ENCODE measurements around the gene RAP1GAP2.

RAP1GAP2 gene

GRCh38 chr17:3008336-3009288 is 212.4 kb downstream of the RAP1GAP2 start:
- H3K27me3 ChIP-seq (replicated peaks; ENCODE audit: control insufficient read depth, insufficient read depth, low read length, poor library complexity, severe bottlenecking), result no peaks in the 10 kb centered on the region
- H3K9me3 ChIP-seq (ENCODE audit: control insufficient read depth, low read length), result no peaks in the 10 kb centered on the region
- no peak overlapping the region for H3K4me3 ChIP-seq (ENCODE audit: insufficient read depth, low read depth, low read length, poor library complexity, severe bottlenecking)
- H3K4me1 ChIP-seq (ENCODE audit: control insufficient read depth, insufficient read depth, low read length, poor library complexity, severe bottlenecking), result peaks cover 3% of the 10 kb centered on the region
- H3K27ac ChIP-seq (ENCODE audit: insufficient read depth, low read length, poor library complexity, severe bottlenecking), result no peak overlapping the region
- peaks cover 46% of the 10 kb centered on the region for H3K36me3 ChIP-seq (ENCODE audit: control insufficient read depth, insufficient read depth, low read length)
- DNase-seq, result no peak

GRCh38 chr17:3009411-3009920 is 213.2 kb downstream of the RAP1GAP2 start:
- no peak for DNase-seq
- Histone ChIP-seq H3K4me1 (ENCODE audit: control insufficient read depth, insufficient read depth, low read length, poor library complexity, severe bottlenecking) (no peaks in the 10 kb centered on the region), H3K27ac (ENCODE audit: insufficient read depth, low read length, poor library complexity, severe bottlenecking) (no peak overlapping the region), H3K27me3 (replicated peaks; ENCODE audit: control insufficient read depth, insufficient read depth, low read length, poor library complexity, severe bottlenecking) (no peaks in the 10 kb centered on the region), H3K9me3 (ENCODE audit: control insufficient read depth, low read length) (no peaks in the 10 kb centered on the region), H3K36me3 (ENCODE audit: control insufficient read depth, insufficient read depth, low read length) (peaks cover 52% of the 10 kb centered on the region), H3K4me3 (ENCODE audit: insufficient read depth, low read depth, low read length, poor library complexity, severe bottlenecking) (no peak overlapping the region)

- Histone ChIP-seq H3K27ac (ENCODE audit: insufficient read depth, low read length, poor library complexity, severe bottlenecking) (no peak overlapping the region), H3K36me3 (ENCODE audit: control insufficient read depth, insufficient read depth, low read length) (peaks cover 53% of the 10 kb centered on the region), H3K4me3 (ENCODE audit: insufficient read depth, low read depth, low read length, poor library complexity, severe bottlenecking) (no peak overlapping the region), H3K4me1 (ENCODE audit: control insufficient read depth, insufficient read depth, low read length, poor library complexity, severe bottlenecking) (no peaks in the 10 kb centered on the region), H3K9me3 (ENCODE audit: control insufficient read depth, low read length) (no peaks in the 10 kb centered on the region), H3K27me3 (replicated peaks; ENCODE audit: control insufficient read depth, insufficient read depth, low read length, poor library complexity, severe bottlenecking) (no peaks in the 10 kb centered on the region)
- DNase-seq, result no peak
Measured at GRCh38 chr17:3011891-3012290, 215.7 kb downstream of the RAP1GAP2 start.

GRCh38 chr17:3012926-3013581 is 216.8 kb downstream of the RAP1GAP2 start:
- H3K36me3 ChIP-seq (ENCODE audit: control insufficient read depth, insufficient read depth, low read length), result peaks cover 54% of the 10 kb centered on the region
- no peak overlapping the region for H3K27ac ChIP-seq (ENCODE audit: insufficient read depth, low read length, poor library complexity, severe bottlenecking)
- no peaks in the 10 kb centered on the region for H3K4me1 ChIP-seq (ENCODE audit: control insufficient read depth, insufficient read depth, low read length, poor library complexity, severe bottlenecking)
- H3K27me3 ChIP-seq (replicated peaks; ENCODE audit: control insufficient read depth, insufficient read depth, low read length, poor library complexity, severe bottlenecking), result no peaks in the 10 kb centered on the region
- no peak overlapping the region for H3K4me3 ChIP-seq (ENCODE audit: insufficient read depth, low read depth, low read length, poor library complexity, severe bottlenecking)
- no peaks in the 10 kb centered on the region for H3K9me3 ChIP-seq (ENCODE audit: control insufficient read depth, low read length)
- DNase-seq, result peak in 1 of 3 donors; percentile 20

- Histone ChIP-seq H3K27ac (ENCODE audit: insufficient read depth, low read length, poor library complexity, severe bottlenecking) (no peak overlapping the region), H3K36me3 (ENCODE audit: control insufficient read depth, insufficient read depth, low read length) (peaks cover 60% of the 10 kb centered on the region), H3K4me1 (ENCODE audit: control insufficient read depth, insufficient read depth, low read length, poor library complexity, severe bottlenecking) (no peaks in the 10 kb centered on the region), H3K9me3 (ENCODE audit: control insufficient read depth, low read length) (no peaks in the 10 kb centered on the region), H3K4me3 (ENCODE audit: insufficient read depth, low read depth, low read length, poor library complexity, severe bottlenecking) (no peak overlapping the region), H3K27me3 (replicated peaks; ENCODE audit: control insufficient read depth, insufficient read depth, low read length, poor library complexity, severe bottlenecking) (no peaks in the 10 kb centered on the region)
- DNase-seq, result no peak
Measured at GRCh38 chr17:3015890-3016289, 219.7 kb downstream of the RAP1GAP2 start.

- Histone ChIP-seq H3K4me1 (ENCODE audit: control insufficient read depth, insufficient read depth, low read length, poor library complexity, severe bottlenecking) (no peaks in the 10 kb centered on the region), H3K36me3 (ENCODE audit: control insufficient read depth, insufficient read depth, low read length) (peaks cover 70% of the 10 kb centered on the region), H3K27me3 (replicated peaks; ENCODE audit: control insufficient read depth, insufficient read depth, low read length, poor library complexity, severe bottlenecking) (no peaks in the 10 kb centered on the region), H3K4me3 (ENCODE audit: insufficient read depth, low read depth, low read length, poor library complexity, severe bottlenecking) (no peak overlapping the region), H3K27ac (ENCODE audit: insufficient read depth, low read length, poor library complexity, severe bottlenecking) (no peak overlapping the region), H3K9me3 (ENCODE audit: control insufficient read depth, low read length) (no peaks in the 10 kb centered on the region)
- DNase-seq, result no peak
Measured at GRCh38 chr17:3017936-3018335, 221.7 kb downstream of the RAP1GAP2 start.

GRCh38 chr17:3019761-3020160 is 223.5 kb downstream of the RAP1GAP2 start:
- H3K27me3 ChIP-seq (replicated peaks; ENCODE audit: control insufficient read depth, insufficient read depth, low read length, poor library complexity, severe bottlenecking), result no peaks in the 10 kb centered on the region
- H3K9me3 ChIP-seq (ENCODE audit: control insufficient read depth, low read length), result no peaks in the 10 kb centered on the region
- DNase-seq, result no peak
- H3K4me3 ChIP-seq (ENCODE audit: insufficient read depth, low read depth, low read length, poor library complexity, severe bottlenecking), result no peak overlapping the region
- no peaks in the 10 kb centered on the region for H3K4me1 ChIP-seq (ENCODE audit: control insufficient read depth, insufficient read depth, low read length, poor library complexity, severe bottlenecking)
- no peak overlapping the region for H3K27ac ChIP-seq (ENCODE audit: insufficient read depth, low read length, poor library complexity, severe bottlenecking)
- H3K36me3 ChIP-seq (ENCODE audit: control insufficient read depth, insufficient read depth, low read length), result peaks cover 66% of the 10 kb centered on the region

- Histone ChIP-seq H3K9me3 (ENCODE audit: control insufficient read depth, low read length) (no peaks in the 10 kb centered on the region), H3K36me3 (ENCODE audit: control insufficient read depth, insufficient read depth, low read length) (peaks cover 67% of the 10 kb centered on the region), H3K4me3 (ENCODE audit: insufficient read depth, low read depth, low read length, poor library complexity, severe bottlenecking) (no peak overlapping the region)
Measured at GRCh38 chr17:3020381-3020780, 224.1 kb downstream of the RAP1GAP2 start.

GRCh38 chr17:3022197-3022596 is 226.0 kb downstream of the RAP1GAP2 start:
- H3K9me3 ChIP-seq (ENCODE audit: control insufficient read depth, low read length), result no peaks in the 10 kb centered on the region
- H3K4me3 ChIP-seq (ENCODE audit: insufficient read depth, low read depth, low read length, poor library complexity, severe bottlenecking), result no peak overlapping the region
- DNase-seq, result no peak
- H3K27ac ChIP-seq (ENCODE audit: insufficient read depth, low read length, poor library complexity, severe bottlenecking), result no peak overlapping the region
- H3K4me1 ChIP-seq (ENCODE audit: control insufficient read depth, insufficient read depth, low read length, poor library complexity, severe bottlenecking), result no peaks in the 10 kb centered on the region
- no peaks in the 10 kb centered on the region for H3K27me3 ChIP-seq (replicated peaks; ENCODE audit: control insufficient read depth, insufficient read depth, low read length, poor library complexity, severe bottlenecking)
- peaks cover 70% of the 10 kb centered on the region for H3K36me3 ChIP-seq (ENCODE audit: control insufficient read depth, insufficient read depth, low read length)

More at GRCh38 chr17:3020381-3020780, 224.1 kb downstream of the RAP1GAP2 start:
- no peak for DNase-seq
- Histone ChIP-seq H3K27me3 (replicated peaks; ENCODE audit: control insufficient read depth, insufficient read depth, low read length, poor library complexity, severe bottlenecking) (no peaks in the 10 kb centered on the region), H3K27ac (ENCODE audit: insufficient read depth, low read length, poor library complexity, severe bottlenecking) (no peak overlapping the region), H3K4me1 (ENCODE audit: control insufficient read depth, insufficient read depth, low read length, poor library complexity, severe bottlenecking) (no peaks in the 10 kb centered on the region)

GRCh38 chr17:3024346-3024745 is 228.1 kb downstream of the RAP1GAP2 start:
- Histone ChIP-seq H3K27ac (ENCODE audit: insufficient read depth, low read length, poor library complexity, severe bottlenecking) (no peak overlapping the region), H3K4me3 (ENCODE audit: insufficient read depth, low read depth, low read length, poor library complexity, severe bottlenecking) (no peak overlapping the region), H3K27me3 (replicated peaks; ENCODE audit: control insufficient read depth, insufficient read depth, low read length, poor library complexity, severe bottlenecking) (no peaks in the 10 kb centered on the region), H3K36me3 (ENCODE audit: control insufficient read depth, insufficient read depth, low read length) (peaks cover 74% of the 10 kb centered on the region), H3K4me1 (ENCODE audit: control insufficient read depth, insufficient read depth, low read length, poor library complexity, severe bottlenecking) (no peaks in the 10 kb centered on the region), H3K9me3 (ENCODE audit: control insufficient read depth, low read length) (no peaks in the 10 kb centered on the region)
- no peak for DNase-seq

Measured in effector memory CD4-positive, alpha-beta T cell (primary cell).